ENCODE measurements around the gene CFAP251. TPM values are rescaled to one million over a fixed set of nuclear protein-coding genes. Genes with fewer than 3 reads are reported as not detected.

CFAP251 gene
- total RNA-seq, 1 donor from 2014 or later, result 0.91 TPM

- DNase-seq, result no peak
- intact Hi-C loops (cut with micrococcal nuclease), result no loop called here
- H3K4me1 ChIP-seq, result peaks cover 32% of the 10 kb centered on the region
- H3K27me3 ChIP-seq (ENCODE audit: low read depth), result no peaks in the 10 kb centered on the region
- peaks cover 57% of the 10 kb centered on the region for H3K36me3 ChIP-seq
- no peaks in the 10 kb centered on the region for H3K9me3 ChIP-seq (replicated peaks)
- peak; percentile 26 for TF ChIP-seq CTCF (IDR thresholded peaks at IDR 0.05; ENCODE audit: borderline replicate concordance)
- no peak overlapping the region for H3K27ac ChIP-seq (replicated peaks)
- H3K4me3 ChIP-seq, result no peak overlapping the region
These were observed 23.8 kb upstream of the CFAP251 start for GRCh38 chr12:121894633-121895032.

GRCh38 chr12:121898287-121898686, 20.1 kb upstream of the CFAP251 start:
- intact Hi-C loops (cut with micrococcal nuclease), result no loop called here

GRCh38 chr12:121899590-121899989, 18.8 kb upstream of the CFAP251 start:
- no peak overlapping the region for H3K27ac ChIP-seq (replicated peaks)
- H3K36me3 ChIP-seq, result peaks cover 94% of the 10 kb centered on the region
- no peak overlapping the region for H3K4me3 ChIP-seq
- DNase-seq, result no peak
- TF ChIP-seq CTCF (IDR thresholded peaks at IDR 0.05; ENCODE audit: borderline replicate concordance), result no peak
- no peaks in the 10 kb centered on the region for H3K27me3 ChIP-seq (ENCODE audit: low read depth)
- intact Hi-C loops (cut with micrococcal nuclease), result no loop called here
- H3K4me1 ChIP-seq, result peaks cover 1% of the 10 kb centered on the region
- no peaks in the 10 kb centered on the region for H3K9me3 ChIP-seq (replicated peaks)

More at GRCh38 chr12:121898287-121898686, 20.1 kb upstream of the CFAP251 start:
- H3K36me3 ChIP-seq, result peaks cover 90% of the 10 kb centered on the region
- no peak overlapping the region for H3K27ac ChIP-seq (replicated peaks)
- peaks cover 14% of the 10 kb centered on the region for H3K4me1 ChIP-seq
- H3K27me3 ChIP-seq (ENCODE audit: low read depth), result no peaks in the 10 kb centered on the region
- no peak overlapping the region for H3K4me3 ChIP-seq
- no peak for DNase-seq
- no peak for TF ChIP-seq CTCF (IDR thresholded peaks at IDR 0.05; ENCODE audit: borderline replicate concordance)
- H3K9me3 ChIP-seq (replicated peaks), result no peaks in the 10 kb centered on the region

GRCh38 chr12:121903202-121903601, 15.2 kb upstream of the CFAP251 start:
- H3K9me3 ChIP-seq (replicated peaks), result no peaks in the 10 kb centered on the region
- intact Hi-C loops (cut with micrococcal nuclease), result no loop called here
- no peak for DNase-seq
- peaks cover 93% of the 10 kb centered on the region for H3K36me3 ChIP-seq
- no peak overlapping the region for H3K4me3 ChIP-seq
- TF ChIP-seq CTCF (IDR thresholded peaks at IDR 0.05; ENCODE audit: borderline replicate concordance), result no peak
- no peak overlapping the region for H3K27ac ChIP-seq (replicated peaks)
- no peaks in the 10 kb centered on the region for H3K4me1 ChIP-seq
- H3K27me3 ChIP-seq (ENCODE audit: low read depth), result no peaks in the 10 kb centered on the region

GRCh38 chr12:121905746-121906145, 12.6 kb upstream of the CFAP251 start:
- H3K36me3 ChIP-seq, result peaks cover 95% of the 10 kb centered on the region
- intact Hi-C loops (cut with micrococcal nuclease), result no loop called here
- no peaks in the 10 kb centered on the region for H3K9me3 ChIP-seq (replicated peaks)
- no peak overlapping the region for H3K4me3 ChIP-seq
- no peak for DNase-seq
- no peaks in the 10 kb centered on the region for H3K4me1 ChIP-seq
- TF ChIP-seq CTCF (IDR thresholded peaks at IDR 0.05; ENCODE audit: borderline replicate concordance), result no peak
- H3K27ac ChIP-seq (replicated peaks), result no peak overlapping the region
- H3K27me3 ChIP-seq (ENCODE audit: low read depth), result no peaks in the 10 kb centered on the region

GRCh38 chr12:121908702-121909101, 9.7 kb upstream of the CFAP251 start:
- no peak for TF ChIP-seq CTCF (IDR thresholded peaks at IDR 0.05; ENCODE audit: borderline replicate concordance)
- Histone ChIP-seq H3K36me3 (peaks cover 87% of the 10 kb centered on the region), H3K27ac (replicated peaks) (no peak overlapping the region), H3K4me3 (no peak overlapping the region), H3K9me3 (replicated peaks) (no peaks in the 10 kb centered on the region), H3K27me3 (ENCODE audit: low read depth) (no peaks in the 10 kb centered on the region), H3K4me1 (no peaks in the 10 kb centered on the region)
- no peak for DNase-seq
- intact Hi-C loops (cut with micrococcal nuclease), result no loop called here

All from left ventricle myocardium inferior (tissue), 1 donor.